Right atrium auricular region (tissue), 2 donors: ENCODE measurements around the gene RITA1. TPM values are rescaled to one million over a fixed set of nuclear protein-coding genes. Genes with fewer than 3 reads are reported as not detected.
A peak's percentile ranks its signal among the peaks of the same experiment; 100 is the strongest.

Experiments used
- DNase-seq: peaks from one replicate; pipeline ENCODE4 v3.0.0-alpha.2; 2019; ENCODE audit warnings: low spot score
- H3K27ac ChIP-seq, 2 donors: fragments of 200-600 bp; sonication (generic); 1 replicate in 1 of 2; 2 replicates in 1 of 2; pipeline ENCODE4 v1.5.1; 2016 to 2019
- H3K27me3 ChIP-seq, 2 donors: fragments of 200-600 bp; sonication (generic); one replicate each; pipeline versions ENCODE4 v1.5.1 to v1.6.0; 2017 to 2019
- H3K36me3 ChIP-seq: fragments of 200-600 bp; sonication (generic); one replicate; pipeline ENCODE4 v1.5.1; 2016
- H3K4me1 ChIP-seq, 2 donors: fragments of 200-600 bp; sonication (generic); one replicate each; pipeline versions ENCODE4 v1.5.1 to v1.6.0; 2017 to 2019
- H3K4me3 ChIP-seq, 2 donors: fragments of 200-600 bp; sonication (generic); 1 replicate in 1 of 2; 2 replicates in 1 of 2; pipeline ENCODE4 v1.5.1; 2017 to 2019; ENCODE audit warnings: mild to moderate bottlenecking in 1 of 2, moderate library complexity in 1 of 2
- H3K9me3 ChIP-seq, 2 donors: fragments of 200-600 bp; sonication (generic); one replicate each; pipeline ENCODE4 v1.5.1; 2019
- total RNA-seq, 2 donors: library from RNA; depleted of rRNA; stranded (reverse); fragments of >200 nt; gene quantifications; one replicate each; pipeline ENCODE4 v1.1.0, GENCODE V29; 2016
- TF ChIP-seq, protein P1 (sequence below), 2 donors: fragments of 200-600 bp; sonication (generic); IDR thresholded peaks; one replicate each; pipeline ENCODE4 v1.5.1; 2019; ENCODE audit warnings: antibody characterized with exemption in 2 of 2

RITA1 gene
- total RNA-seq, 2 donors from 2014 or later = 18.2 to 25.4 TPM

DNA sequence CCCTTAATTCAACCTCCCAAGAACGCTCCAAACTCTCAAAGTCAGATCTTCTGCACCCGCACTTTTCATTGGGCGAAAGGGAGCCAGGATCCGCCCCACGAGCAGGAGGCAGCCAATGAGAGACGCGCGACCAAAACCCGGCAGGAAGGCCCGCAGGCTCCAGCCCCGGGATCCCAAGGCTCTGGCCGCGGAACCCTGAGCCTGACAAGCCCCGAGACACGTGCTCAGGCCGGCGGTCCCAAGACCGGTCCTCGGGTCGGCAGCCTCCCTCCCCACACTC is 681 bp upstream of the RITA1 start:
- DNase-seq = peak; percentile 90
- H3K27me3 ChIP-seq = no peaks in the 10 kb centered on the region
- peaks cover 0 to 27% of the 10 kb centered on the region in 2 donors for H3K4me1 ChIP-seq
- TF ChIP-seq, protein P1, sequence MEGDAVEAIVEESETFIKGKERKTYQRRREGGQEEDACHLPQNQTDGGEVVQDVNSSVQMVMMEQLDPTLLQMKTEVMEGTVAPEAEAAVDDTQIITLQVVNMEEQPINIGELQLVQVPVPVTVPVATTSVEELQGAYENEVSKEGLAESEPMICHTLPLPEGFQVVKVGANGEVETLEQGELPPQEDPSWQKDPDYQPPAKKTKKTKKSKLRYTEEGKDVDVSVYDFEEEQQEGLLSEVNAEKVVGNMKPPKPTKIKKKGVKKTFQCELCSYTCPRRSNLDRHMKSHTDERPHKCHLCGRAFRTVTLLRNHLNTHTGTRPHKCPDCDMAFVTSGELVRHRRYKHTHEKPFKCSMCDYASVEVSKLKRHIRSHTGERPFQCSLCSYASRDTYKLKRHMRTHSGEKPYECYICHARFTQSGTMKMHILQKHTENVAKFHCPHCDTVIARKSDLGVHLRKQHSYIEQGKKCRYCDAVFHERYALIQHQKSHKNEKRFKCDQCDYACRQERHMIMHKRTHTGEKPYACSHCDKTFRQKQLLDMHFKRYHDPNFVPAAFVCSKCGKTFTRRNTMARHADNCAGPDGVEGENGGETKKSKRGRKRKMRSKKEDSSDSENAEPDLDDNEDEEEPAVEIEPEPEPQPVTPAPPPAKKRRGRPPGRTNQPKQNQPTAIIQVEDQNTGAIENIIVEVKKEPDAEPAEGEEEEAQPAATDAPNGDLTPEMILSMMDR (IDR thresholded peaks at IDR 0.05) = no peak
- H3K4me3 ChIP-seq = peak overlapping the region; percentile 98 to 100
- H3K27ac ChIP-seq = peak overlapping the region; percentile 91 to 98
- H3K9me3 ChIP-seq = no peaks in the 10 kb centered on the region
- peaks cover 10% of the 10 kb centered on the region for H3K36me3 ChIP-seq

GRCh38 chr12:113186033-113186365 is 478 bp downstream of the RITA1 start:
- TF ChIP-seq, protein P1 (IDR thresholded peaks at IDR 0.05) = no peak
- no peaks in the 10 kb centered on the region for H3K9me3 ChIP-seq

GRCh38 chr12:113186666-113187325 is 1.3 kb downstream of the RITA1 start:
- Histone ChIP-seq H3K36me3 (peaks cover 7% of the 10 kb centered on the region), H3K4me1 (peaks cover 0 to 27% of the 10 kb centered on the region in 2 donors), H3K27me3 (no peaks in the 10 kb centered on the region), H3K27ac (no peak overlapping the region), H3K4me3 (no peak overlapping the region), H3K9me3 (no peaks in the 10 kb centered on the region)
- TF ChIP-seq, protein P1 (IDR thresholded peaks at IDR 0.05) = no peak
- DNase-seq = no peak

More at GRCh38 chr12:113186033-113186365, 478 bp downstream of the RITA1 start:
- Histone ChIP-seq H3K4me1 (peaks cover 0 to 27% of the 10 kb centered on the region in 2 donors), H3K36me3 (no peaks in the 10 kb centered on the region), H3K27me3 (no peaks in the 10 kb centered on the region), H3K27ac (peak overlapping the region; percentile 91 to 98), H3K4me3 (peak overlapping the region; percentile 98 to 100)
- DNase-seq = no peak

GRCh38 chr12:113189361-113189760 is 3.8 kb downstream of the RITA1 start:
- TF ChIP-seq, protein P1 (IDR thresholded peaks at IDR 0.05) = no peak
- no peak for DNase-seq
- H3K27ac ChIP-seq = no peak overlapping the region
- H3K4me1 ChIP-seq = peaks cover 0 to 29% of the 10 kb centered on the region in 2 donors
- peaks cover 11% of the 10 kb centered on the region for H3K36me3 ChIP-seq
- no peak overlapping the region for H3K4me3 ChIP-seq
- no peaks in the 10 kb centered on the region for H3K9me3 ChIP-seq
- no peaks in the 10 kb centered on the region for H3K27me3 ChIP-seq

GRCh38 chr12:113190761-113191160 is 5.2 kb downstream of the RITA1 start:
- DNase-seq = no peak
- Histone ChIP-seq H3K4me3 (no peak overlapping the region), H3K4me1 (peaks cover 0 to 27% of the 10 kb centered on the region in 2 donors), H3K27ac (no peak overlapping the region), H3K36me3 (peaks cover 11% of the 10 kb centered on the region), H3K27me3 (no peaks in the 10 kb centered on the region), H3K9me3 (no peaks in the 10 kb centered on the region)
- TF ChIP-seq, protein P1 (IDR thresholded peaks at IDR 0.05) = no peak

- TF ChIP-seq, protein P1 (IDR thresholded peaks at IDR 0.05) = no peak
- H3K27ac ChIP-seq = no peak overlapping the region
- H3K4me3 ChIP-seq = no peak overlapping the region
- no peaks in the 10 kb centered on the region for H3K27me3 ChIP-seq
- no peak for DNase-seq
- no peaks in the 10 kb centered on the region for H3K9me3 ChIP-seq
- peaks cover 11% of the 10 kb centered on the region for H3K36me3 ChIP-seq
- peaks cover 0 to 23% of the 10 kb centered on the region in 2 donors for H3K4me1 ChIP-seq
Measured at GRCh38 chr12:113191227-113191626, 5.7 kb downstream of the RITA1 start.
